ENCODE results near the gene EVI5. TPM values are rescaled to one million over a fixed set of nuclear protein-coding genes. Genes with fewer than 3 reads are reported as not detected.

EVI5 gene
- total and polyA plus RNA-seq, 12 donors, result 3.6 to 63.1 (median 45.2) TPM

DNA sequence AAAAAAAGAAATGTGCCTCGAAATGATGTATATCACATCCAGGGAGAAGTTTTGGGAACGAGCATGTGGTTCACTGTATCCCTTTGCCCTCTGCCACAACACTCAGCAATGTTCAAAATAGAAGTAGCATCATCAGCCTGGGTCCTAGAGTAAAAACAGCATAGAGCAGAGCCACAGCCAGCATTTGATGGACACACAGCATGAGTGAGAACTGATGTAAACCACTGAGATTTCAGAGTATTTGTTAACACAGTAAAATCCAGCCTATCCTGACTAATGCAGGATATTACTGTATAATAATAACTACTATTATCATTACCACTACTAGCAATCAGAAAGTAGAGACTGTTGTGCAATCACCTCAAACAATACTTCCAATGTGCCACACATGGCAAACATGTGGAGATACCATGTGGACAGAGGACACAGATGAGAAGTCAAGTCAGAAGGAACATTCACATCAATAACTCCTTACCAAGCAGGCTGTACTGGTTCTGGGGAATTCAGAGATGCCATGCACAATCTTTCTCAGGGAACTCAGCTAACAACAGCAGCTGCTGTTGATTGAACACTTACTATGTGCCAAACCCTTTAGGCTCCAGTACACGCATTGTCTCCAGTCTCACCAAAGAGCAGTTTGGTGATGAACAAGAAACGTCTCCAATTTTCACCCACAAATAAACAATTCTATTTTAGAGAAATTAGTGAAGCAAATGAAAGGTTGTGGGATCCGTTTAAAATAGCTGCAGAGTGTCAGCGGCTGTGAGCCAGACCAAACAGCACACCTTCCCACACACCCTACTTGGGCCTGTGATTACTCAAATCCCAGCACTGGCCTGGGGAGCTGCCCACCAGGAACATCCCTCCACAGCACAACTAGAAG, 281.6 kb downstream of the EVI5 start:
- H3K9me3 ChIP-seq (replicated peaks in 1 of 3), result no peaks in the 10 kb centered on the region
- TF ChIP-seq, protein P1, sequence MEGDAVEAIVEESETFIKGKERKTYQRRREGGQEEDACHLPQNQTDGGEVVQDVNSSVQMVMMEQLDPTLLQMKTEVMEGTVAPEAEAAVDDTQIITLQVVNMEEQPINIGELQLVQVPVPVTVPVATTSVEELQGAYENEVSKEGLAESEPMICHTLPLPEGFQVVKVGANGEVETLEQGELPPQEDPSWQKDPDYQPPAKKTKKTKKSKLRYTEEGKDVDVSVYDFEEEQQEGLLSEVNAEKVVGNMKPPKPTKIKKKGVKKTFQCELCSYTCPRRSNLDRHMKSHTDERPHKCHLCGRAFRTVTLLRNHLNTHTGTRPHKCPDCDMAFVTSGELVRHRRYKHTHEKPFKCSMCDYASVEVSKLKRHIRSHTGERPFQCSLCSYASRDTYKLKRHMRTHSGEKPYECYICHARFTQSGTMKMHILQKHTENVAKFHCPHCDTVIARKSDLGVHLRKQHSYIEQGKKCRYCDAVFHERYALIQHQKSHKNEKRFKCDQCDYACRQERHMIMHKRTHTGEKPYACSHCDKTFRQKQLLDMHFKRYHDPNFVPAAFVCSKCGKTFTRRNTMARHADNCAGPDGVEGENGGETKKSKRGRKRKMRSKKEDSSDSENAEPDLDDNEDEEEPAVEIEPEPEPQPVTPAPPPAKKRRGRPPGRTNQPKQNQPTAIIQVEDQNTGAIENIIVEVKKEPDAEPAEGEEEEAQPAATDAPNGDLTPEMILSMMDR (IDR thresholded peaks at IDR 0.05), result no peak
- TF ChIP-seq POLR2A (IDR thresholded peaks at IDR 0.05), result no peak
- DNase-seq, result no peak
- H3K27ac ChIP-seq, result no peak overlapping the region
- WGBS, 4 donors, result 84 to 92% (median 88%) methylated on average over 6 of the region's 6 CpGs
- H3K4me3 ChIP-seq, result no peak overlapping the region
- intact Hi-C loops (cut with DNase I), result no loop called here
- no peaks in the 10 kb centered on the region for H3K36me3 ChIP-seq (replicated peaks in 1 of 2)
- H3K27me3 ChIP-seq, result no peaks in the 10 kb centered on the region
- H3K4me1 ChIP-seq (replicated peaks in 1 of 2), result no peaks in the 10 kb centered on the region

GRCh38 chr1:92502247-92502646, 282.7 kb downstream of the EVI5 start:
- TF ChIP-seq POLR2A (IDR thresholded peaks at IDR 0.05), result no peak
- TF ChIP-seq, protein P1 (IDR thresholded peaks at IDR 0.05), result no peak
- Histone ChIP-seq H3K36me3 (replicated peaks in 1 of 2) (no peaks in the 10 kb centered on the region), H3K27me3 (no peaks in the 10 kb centered on the region), H3K4me1 (replicated peaks in 1 of 2) (no peaks in the 10 kb centered on the region), H3K27ac (no peak overlapping the region), H3K4me3 (no peak overlapping the region), H3K9me3 (replicated peaks in 1 of 3) (no peaks in the 10 kb centered on the region)
- no peak for DNase-seq
- intact Hi-C loops (cut with DNase I), result no loop called here

DNA sequence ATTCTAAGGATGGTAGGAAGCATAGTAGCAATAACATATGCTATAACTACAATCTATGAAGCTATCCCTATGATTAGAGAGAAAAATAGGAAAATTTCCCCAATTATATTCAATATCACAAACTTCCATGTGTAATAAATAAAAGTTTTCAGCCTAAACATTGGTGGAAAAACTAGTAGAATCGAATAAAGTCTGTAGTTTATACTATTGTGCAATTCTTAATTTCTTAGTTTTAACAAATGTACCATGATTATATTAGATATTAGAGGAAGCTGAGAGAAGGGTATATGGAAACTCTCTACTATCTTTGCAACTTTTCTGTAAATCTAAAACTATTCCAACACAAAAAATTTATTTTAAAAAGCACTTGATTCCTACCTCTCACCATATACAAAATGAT, 284.4 kb downstream of the EVI5 start:
- Histone ChIP-seq H3K27me3 (no peaks in the 10 kb centered on the region), H3K4me3 (no peak overlapping the region), H3K36me3 (replicated peaks in 1 of 2) (no peaks in the 10 kb centered on the region), H3K27ac (no peak overlapping the region), H3K9me3 (replicated peaks in 1 of 3) (no peaks in the 10 kb centered on the region), H3K4me1 (replicated peaks in 1 of 2) (no peaks in the 10 kb centered on the region)
- no peak for TF ChIP-seq POLR2A (IDR thresholded peaks at IDR 0.05)
- TF ChIP-seq, protein P1 (IDR thresholded peaks at IDR 0.05), result no peak
- WGBS, 4 donors, result 65 to 75% (median 67%) methylated on average over 1 of the region's 1 CpG
- DNase-seq, result no peak
- intact Hi-C loops (cut with DNase I), result no loop called here

DNA sequence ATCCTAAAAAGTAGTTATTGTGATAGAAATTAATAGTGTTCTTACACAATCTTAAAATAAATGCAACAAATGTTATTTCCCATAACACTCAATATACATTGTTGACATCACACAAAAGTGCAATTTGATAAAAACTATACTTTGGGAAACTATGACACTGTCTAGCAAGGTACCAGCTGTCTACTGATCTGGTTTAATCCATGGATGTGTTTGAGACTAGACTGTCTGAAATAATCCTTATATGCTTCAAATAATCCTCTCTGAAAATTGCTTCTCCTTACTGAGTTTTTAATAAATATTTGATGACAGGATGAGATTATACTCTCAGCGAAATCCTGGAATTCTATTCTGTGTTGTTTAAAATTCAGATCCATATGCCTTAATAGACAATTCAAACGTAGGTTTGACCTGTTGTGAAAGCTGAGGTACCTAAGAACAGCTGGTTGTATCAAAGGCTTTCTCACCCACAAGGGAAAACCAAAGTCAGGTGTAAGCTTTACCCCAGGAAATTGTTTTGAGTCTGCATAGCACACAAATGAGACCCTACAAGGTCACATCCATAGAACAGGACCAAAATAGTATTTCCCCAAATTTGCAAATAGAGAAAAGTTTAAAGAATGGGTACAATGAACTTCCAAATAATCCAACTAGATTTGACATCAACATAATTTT, 289.4 kb downstream of the EVI5 start:
- Histone ChIP-seq H3K9me3 (replicated peaks in 1 of 3) (no peaks in the 10 kb centered on the region), H3K36me3 (replicated peaks in 1 of 2) (no peaks in the 10 kb centered on the region), H3K27me3 (no peaks in the 10 kb centered on the region), H3K27ac (no peak overlapping the region), H3K4me3 (no peak overlapping the region), H3K4me1 (replicated peaks in 1 of 2) (no peaks in the 10 kb centered on the region)
- intact Hi-C loops (cut with DNase I), result no loop called here
- TF ChIP-seq POLR2A (IDR thresholded peaks at IDR 0.05), result no peak
- TF ChIP-seq, protein P1 (IDR thresholded peaks at IDR 0.05), result no peak
- 73 to 86% (median 84%) methylated on average over 2 of the region's 2 CpGs for WGBS, 4 donors
- DNase-seq, result no peak

All from adrenal gland (tissue), 12 donors.